Measurements from ENCODE around the gene CD6.

The CD6 gene

DNA sequence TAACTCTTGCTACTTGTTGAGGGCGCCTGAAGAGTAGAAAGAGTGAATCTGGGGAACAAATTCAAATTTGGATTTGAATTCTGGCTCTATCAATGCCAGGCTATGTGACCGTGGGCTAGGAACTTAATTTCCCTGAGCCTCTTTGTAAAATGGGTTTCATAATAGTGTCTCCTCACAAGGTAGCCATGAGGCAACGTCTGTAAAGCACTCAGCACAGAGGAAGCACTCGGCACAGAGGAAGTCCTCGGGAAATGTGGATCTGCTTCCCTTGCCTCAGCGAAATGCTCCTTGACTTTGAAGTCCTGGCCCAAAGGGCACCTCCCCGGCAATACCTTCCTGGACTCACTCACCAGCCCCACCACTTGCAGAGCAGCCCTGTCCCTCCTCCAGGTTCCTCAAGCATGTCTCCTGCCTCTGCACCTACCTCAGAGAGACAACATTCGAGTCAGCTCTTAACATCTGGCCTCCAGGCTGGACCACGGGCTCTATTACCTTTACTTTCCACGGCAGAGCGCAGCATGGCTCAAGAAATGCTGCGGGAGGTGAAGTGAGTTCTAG is 17.7 kb downstream of the CD6 start:
- Histone ChIP-seq H3K4me3 (ENCODE audit: low read depth in 1 of 2, low read length in 2 of 2) (no peak overlapping the region), H3K4me1 (ENCODE audit: insufficient read depth, low read length) (no peaks in the 10 kb centered on the region), H3K27me3 (ENCODE audit: insufficient read depth, low read length, poor library complexity) (no peaks in the 10 kb centered on the region), H3K36me3 (ENCODE audit: insufficient read depth, low read length) (no peaks in the 10 kb centered on the region), H3K4me2 (ENCODE audit: insufficient read depth, low read length) (no peak overlapping the region), H4K20me1 (ENCODE audit: insufficient read depth, low read length) (no peaks in the 10 kb centered on the region; the same call in 1 of the 2 replicates), H3K79me2 (ENCODE audit: insufficient read depth, low read length) (no peaks in the 10 kb centered on the region), H3K9ac (ENCODE audit: low read depth, low read length) (no peak overlapping the region), H2AFZ (ENCODE audit: low read depth, low read length) (no peak overlapping the region), H3K9me3 (ENCODE audit: insufficient read depth, low read length, severe bottlenecking) (no peaks in the 10 kb centered on the region), H3K27ac (ENCODE audit: low read length) (no peak overlapping the region)
- DNase-seq (no peak), ATAC-seq (ENCODE audit: insufficient read depth, low read depth) (no peak)
- TF ChIP-seq, protein P1, sequence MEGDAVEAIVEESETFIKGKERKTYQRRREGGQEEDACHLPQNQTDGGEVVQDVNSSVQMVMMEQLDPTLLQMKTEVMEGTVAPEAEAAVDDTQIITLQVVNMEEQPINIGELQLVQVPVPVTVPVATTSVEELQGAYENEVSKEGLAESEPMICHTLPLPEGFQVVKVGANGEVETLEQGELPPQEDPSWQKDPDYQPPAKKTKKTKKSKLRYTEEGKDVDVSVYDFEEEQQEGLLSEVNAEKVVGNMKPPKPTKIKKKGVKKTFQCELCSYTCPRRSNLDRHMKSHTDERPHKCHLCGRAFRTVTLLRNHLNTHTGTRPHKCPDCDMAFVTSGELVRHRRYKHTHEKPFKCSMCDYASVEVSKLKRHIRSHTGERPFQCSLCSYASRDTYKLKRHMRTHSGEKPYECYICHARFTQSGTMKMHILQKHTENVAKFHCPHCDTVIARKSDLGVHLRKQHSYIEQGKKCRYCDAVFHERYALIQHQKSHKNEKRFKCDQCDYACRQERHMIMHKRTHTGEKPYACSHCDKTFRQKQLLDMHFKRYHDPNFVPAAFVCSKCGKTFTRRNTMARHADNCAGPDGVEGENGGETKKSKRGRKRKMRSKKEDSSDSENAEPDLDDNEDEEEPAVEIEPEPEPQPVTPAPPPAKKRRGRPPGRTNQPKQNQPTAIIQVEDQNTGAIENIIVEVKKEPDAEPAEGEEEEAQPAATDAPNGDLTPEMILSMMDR (IDR thresholded peaks at IDR 0.05; ENCODE audit: borderline replicate concordance, extremely low read depth, low read length, poor library complexity, severe bottlenecking): no peak
- TF ChIP-seq EZH2 (IDR thresholded peaks at IDR 0.05; ENCODE audit: borderline replicate concordance, low read depth, low read length, severe bottlenecking): no peak

DNA sequence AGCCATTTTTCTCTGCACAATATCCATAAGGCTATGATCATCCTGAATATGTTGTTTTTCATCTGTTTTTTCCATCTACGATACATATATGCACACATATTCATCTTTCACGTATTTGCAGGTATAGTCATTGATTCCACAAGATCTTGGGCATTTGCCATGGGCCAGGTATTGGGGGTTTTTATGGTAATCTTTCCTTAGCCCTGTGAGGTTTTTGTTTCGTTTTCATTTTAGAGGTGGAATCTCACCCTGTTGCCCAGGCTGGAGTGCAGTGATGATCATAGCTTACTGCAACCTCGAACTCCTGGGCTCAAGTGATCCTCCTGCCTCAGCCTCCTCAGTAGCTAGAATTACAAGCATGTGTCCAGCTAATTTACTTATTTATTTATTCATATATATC is 20.0 kb downstream of the CD6 start:
- no peaks in the 10 kb centered on the region for H4K20me1 ChIP-seq (ENCODE audit: insufficient read depth, low read length)
- TF ChIP-seq, protein P1 (IDR thresholded peaks at IDR 0.05; ENCODE audit: borderline replicate concordance, extremely low read depth, low read length, poor library complexity, severe bottlenecking): no peak
- no peak for TF ChIP-seq EZH2 (IDR thresholded peaks at IDR 0.05; ENCODE audit: borderline replicate concordance, low read depth, low read length, severe bottlenecking)
- H3K4me1 ChIP-seq (ENCODE audit: insufficient read depth, low read length): no peaks in the 10 kb centered on the region
- H3K4me3 ChIP-seq (ENCODE audit: low read depth in 1 of 2, low read length in 2 of 2): no peak overlapping the region
- ATAC-seq (ENCODE audit: insufficient read depth, low read depth) (no peak), DNase-seq (no peak)
- H3K9me3 ChIP-seq (ENCODE audit: insufficient read depth, low read length, severe bottlenecking): no peaks in the 10 kb centered on the region
- H3K79me2 ChIP-seq (ENCODE audit: insufficient read depth, low read length): no peaks in the 10 kb centered on the region
- H3K27me3 ChIP-seq (ENCODE audit: insufficient read depth, low read length, poor library complexity): no peaks in the 10 kb centered on the region
- H3K9ac ChIP-seq (ENCODE audit: low read depth, low read length): no peak overlapping the region
- no peaks in the 10 kb centered on the region for H3K36me3 ChIP-seq (ENCODE audit: insufficient read depth, low read length)
- no peak overlapping the region for H2AFZ ChIP-seq (ENCODE audit: low read depth, low read length)
- no peak overlapping the region for H3K4me2 ChIP-seq (ENCODE audit: insufficient read depth, low read length)
- no peak overlapping the region for H3K27ac ChIP-seq (ENCODE audit: low read length)

DNA sequence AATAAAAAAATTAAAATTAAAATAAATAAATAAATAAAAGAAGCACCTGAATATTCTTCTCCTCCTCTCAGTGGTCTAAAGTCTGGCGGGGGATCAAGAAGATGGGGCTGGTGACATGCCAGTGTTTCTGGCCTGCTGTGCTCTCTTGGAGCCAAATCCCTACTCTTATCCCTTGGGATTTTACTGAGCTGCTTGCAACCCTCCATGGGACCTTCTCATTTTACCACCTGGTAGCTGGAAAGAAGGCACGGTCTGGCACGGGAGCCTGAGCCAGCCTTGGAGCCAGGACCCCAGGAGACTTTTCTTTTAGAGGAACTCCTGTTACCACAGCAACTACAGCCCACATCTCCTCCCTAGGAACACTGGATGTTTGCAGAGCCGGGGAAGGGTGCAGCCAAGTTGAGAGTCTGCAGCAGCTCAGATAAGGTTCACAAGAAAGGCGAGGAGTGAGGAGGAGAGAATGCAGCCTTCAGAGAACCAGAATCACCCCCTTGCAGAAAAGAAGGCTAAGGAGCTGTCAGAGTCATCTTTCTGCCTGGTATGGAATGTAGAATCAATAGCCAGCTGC is 21.4 kb downstream of the CD6 start:
- H3K4me1 ChIP-seq (ENCODE audit: insufficient read depth, low read length): no peaks in the 10 kb centered on the region
- H3K79me2 ChIP-seq (ENCODE audit: insufficient read depth, low read length): no peaks in the 10 kb centered on the region
- no peak overlapping the region for H3K4me2 ChIP-seq (ENCODE audit: insufficient read depth, low read length)
- ATAC-seq (ENCODE audit: insufficient read depth, low read depth): no peak
- H3K9me3 ChIP-seq (ENCODE audit: insufficient read depth, low read length, severe bottlenecking): no peaks in the 10 kb centered on the region
- H3K36me3 ChIP-seq (ENCODE audit: insufficient read depth, low read length): no peaks in the 10 kb centered on the region
- no peak overlapping the region for H3K4me3 ChIP-seq (ENCODE audit: low read depth in 1 of 2, low read length in 2 of 2)
- H3K9ac ChIP-seq (ENCODE audit: low read depth, low read length): no peak overlapping the region
- H2AFZ ChIP-seq (ENCODE audit: low read depth, low read length): no peak overlapping the region
- TF ChIP-seq EZH2 (IDR thresholded peaks at IDR 0.05; ENCODE audit: borderline replicate concordance, low read depth, low read length, severe bottlenecking): no peak
- TF ChIP-seq, protein P1 (IDR thresholded peaks at IDR 0.05; ENCODE audit: borderline replicate concordance, extremely low read depth, low read length, poor library complexity, severe bottlenecking): no peak
- no peaks in the 10 kb centered on the region for H4K20me1 ChIP-seq (ENCODE audit: insufficient read depth, low read length)
- H3K27ac ChIP-seq (ENCODE audit: low read length): no peak overlapping the region
- no peaks in the 10 kb centered on the region for H3K27me3 ChIP-seq (ENCODE audit: insufficient read depth, low read length, poor library complexity)
- DNase-seq: no peak

All from DND-41 (cell line).